Bronchial epithelial cell (primary cell): ENCODE measurements around the gene DLL3. TPM values are rescaled to one million over a fixed set of nuclear protein-coding genes. Genes with fewer than 3 reads are reported as not detected.

Source experiments
- DNase-seq: peaks from one replicate; pipeline ENCODE4 v3.0.0-alpha.2; 2010; ENCODE audit warnings: low read depth
- FAIRE-seq: peaks from 2 replicates; lab custom pipeline; 2011; peaks lifted over from hg19 to GRCh38; lab: Jason Lieb, UNC
- H3K27me3 ChIP-seq: 2 replicates; pipeline ENCODE4 v1.5.1; 2011; ENCODE audit warnings: low read length; ENCODE audit not compliant: control insufficient read depth, insufficient read depth
- H3K36me3 ChIP-seq: 2 replicates; pipeline ENCODE4 v1.5.1; 2011; ENCODE audit warnings: low read length; ENCODE audit not compliant: control insufficient read depth, insufficient read depth
- H3K4me3 ChIP-seq: 2 replicates; pipeline ENCODE4 v1.5.1; 2011; ENCODE audit warnings: mild to moderate bottlenecking, low read depth, low read length, control low read depth
- total RNA-seq: library from RNA; depleted of rRNA; stranded (reverse); fragments of >200 nt; gene quantifications from 2 replicates; pipeline ENCODE4 v1.2.1, GENCODE V29; 2014
- TF ChIP-seq, protein P1 (sequence below): IDR thresholded peaks from 2 replicates; pipeline ENCODE4 v1.5.1; 2011; ENCODE audit warnings: mild to moderate bottlenecking, moderate library complexity, low read length, control low read depth, inconsistent platforms; ENCODE audit not compliant: insufficient read depth, severe bottlenecking

DLL3 gene
- total RNA-seq, 1 donor from 2014 or later: 0.26 TPM

DNA sequence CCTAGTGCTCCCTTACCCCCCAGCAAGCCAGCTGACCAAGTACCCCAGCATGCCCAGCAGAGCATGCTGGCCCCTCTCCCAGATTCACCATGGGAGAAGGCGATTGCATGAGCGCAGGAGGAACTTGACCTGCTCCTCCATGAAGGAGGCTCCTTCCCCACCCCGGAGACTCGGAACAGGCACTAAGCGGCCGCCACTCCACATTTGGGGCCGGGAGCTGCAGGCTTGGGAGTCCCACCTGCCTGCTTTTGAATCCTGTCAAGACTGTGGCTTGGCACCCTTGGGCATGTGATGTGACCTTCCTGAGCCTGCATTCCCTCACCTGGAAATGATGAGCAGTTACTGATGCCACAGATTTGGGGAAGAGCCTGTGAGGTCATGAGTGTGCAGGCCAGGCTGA is 30.8 kb upstream of the DLL3 start:
- Histone ChIP-seq H3K27me3 (no peaks in the 10 kb centered on the region), H3K36me3 (peaks cover 58% of the 10 kb centered on the region), H3K4me3 (no peak overlapping the region)
- DNase-seq (no peak), FAIRE-seq (no peak)
- TF ChIP-seq, protein P1, sequence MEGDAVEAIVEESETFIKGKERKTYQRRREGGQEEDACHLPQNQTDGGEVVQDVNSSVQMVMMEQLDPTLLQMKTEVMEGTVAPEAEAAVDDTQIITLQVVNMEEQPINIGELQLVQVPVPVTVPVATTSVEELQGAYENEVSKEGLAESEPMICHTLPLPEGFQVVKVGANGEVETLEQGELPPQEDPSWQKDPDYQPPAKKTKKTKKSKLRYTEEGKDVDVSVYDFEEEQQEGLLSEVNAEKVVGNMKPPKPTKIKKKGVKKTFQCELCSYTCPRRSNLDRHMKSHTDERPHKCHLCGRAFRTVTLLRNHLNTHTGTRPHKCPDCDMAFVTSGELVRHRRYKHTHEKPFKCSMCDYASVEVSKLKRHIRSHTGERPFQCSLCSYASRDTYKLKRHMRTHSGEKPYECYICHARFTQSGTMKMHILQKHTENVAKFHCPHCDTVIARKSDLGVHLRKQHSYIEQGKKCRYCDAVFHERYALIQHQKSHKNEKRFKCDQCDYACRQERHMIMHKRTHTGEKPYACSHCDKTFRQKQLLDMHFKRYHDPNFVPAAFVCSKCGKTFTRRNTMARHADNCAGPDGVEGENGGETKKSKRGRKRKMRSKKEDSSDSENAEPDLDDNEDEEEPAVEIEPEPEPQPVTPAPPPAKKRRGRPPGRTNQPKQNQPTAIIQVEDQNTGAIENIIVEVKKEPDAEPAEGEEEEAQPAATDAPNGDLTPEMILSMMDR: no peak

DNA sequence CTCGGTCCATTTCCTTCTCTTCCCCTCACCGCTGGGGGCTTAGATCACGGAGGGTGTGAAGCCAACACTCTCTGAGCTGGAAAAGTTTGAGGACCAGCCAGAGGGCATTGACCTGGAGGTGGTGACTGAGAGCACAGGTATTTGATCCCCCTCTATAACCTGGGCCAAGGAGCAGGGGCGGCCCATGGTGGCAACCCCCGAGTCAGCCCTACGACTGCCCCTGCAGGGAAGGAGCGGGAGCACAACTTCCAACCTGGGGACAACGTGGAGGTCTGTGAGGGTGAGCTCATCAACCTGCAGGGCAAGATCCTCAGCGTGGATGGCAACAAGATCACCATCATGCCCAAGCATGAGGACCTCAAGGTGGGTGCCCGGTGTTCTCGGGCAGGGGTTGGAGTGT is 29.7 kb upstream of the DLL3 start:
- Histone ChIP-seq H3K27me3 (no peaks in the 10 kb centered on the region), H3K4me3 (no peak overlapping the region), H3K36me3 (peaks cover 66% of the 10 kb centered on the region)
- DNase-seq: no peak
- FAIRE-seq: no peak
- TF ChIP-seq, protein P1: no peak

DNA sequence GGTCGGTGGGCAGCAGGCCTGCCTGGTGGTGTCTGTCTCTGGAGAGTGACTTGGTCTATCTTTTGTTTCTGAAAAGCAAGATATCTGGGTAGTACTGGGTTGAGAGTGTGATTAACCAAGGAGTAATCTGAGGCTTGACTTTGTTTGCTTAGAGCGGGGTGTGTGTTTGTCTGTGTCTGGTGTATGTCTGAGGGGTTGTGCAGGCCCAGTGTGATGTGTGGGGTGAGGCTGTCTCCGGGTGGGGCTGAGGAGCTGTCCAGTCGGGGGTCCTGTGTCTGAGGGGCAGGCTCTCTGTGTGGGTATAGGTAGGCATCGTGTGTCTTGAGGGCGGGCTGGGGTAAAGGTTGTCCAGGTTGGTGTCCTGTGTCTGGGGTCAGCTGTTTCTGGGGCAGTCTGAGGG is 29.2 kb upstream of the DLL3 start:
- no peak overlapping the region for H3K4me3 ChIP-seq
- TF ChIP-seq, protein P1: no peak
- H3K36me3 ChIP-seq: peaks cover 70% of the 10 kb centered on the region
- H3K27me3 ChIP-seq: no peaks in the 10 kb centered on the region
- DNase-seq (no peak), FAIRE-seq (no peak)

DNA sequence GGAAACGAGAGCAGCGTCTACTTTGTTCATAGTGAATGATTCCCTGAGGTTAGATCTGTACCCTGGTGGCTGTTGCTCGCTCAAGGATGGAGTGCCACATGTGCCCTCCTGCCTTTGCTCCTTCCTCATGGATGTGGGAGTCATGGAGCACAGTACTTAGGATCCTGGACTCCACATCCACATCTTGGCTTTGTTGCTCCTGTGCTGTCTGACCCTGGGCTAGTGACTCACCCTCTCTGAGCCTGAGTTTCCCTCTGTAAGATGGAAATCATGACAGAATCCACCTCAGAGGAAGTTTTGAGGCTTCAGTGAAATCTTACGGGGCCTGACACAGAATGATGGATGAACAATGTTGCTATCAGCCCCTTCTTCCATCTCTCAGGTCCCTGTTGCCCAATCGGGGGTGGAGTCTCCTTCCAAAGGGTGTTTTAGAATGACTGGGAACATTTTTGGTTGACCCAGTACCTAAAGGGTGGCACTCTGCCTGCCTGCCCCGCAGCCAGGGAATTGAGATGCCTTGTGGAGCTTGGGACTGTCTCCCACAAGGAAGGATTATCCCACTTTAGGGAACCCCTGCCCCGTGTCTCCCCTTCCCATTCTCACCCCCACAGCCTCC is 27.9 kb upstream of the DLL3 start:
- TF ChIP-seq, protein P1: no peak
- Histone ChIP-seq H3K36me3 (peaks cover 69% of the 10 kb centered on the region), H3K4me3 (no peak overlapping the region), H3K27me3 (no peaks in the 10 kb centered on the region)
- DNase-seq: no peak
- no peak for FAIRE-seq

DNA sequence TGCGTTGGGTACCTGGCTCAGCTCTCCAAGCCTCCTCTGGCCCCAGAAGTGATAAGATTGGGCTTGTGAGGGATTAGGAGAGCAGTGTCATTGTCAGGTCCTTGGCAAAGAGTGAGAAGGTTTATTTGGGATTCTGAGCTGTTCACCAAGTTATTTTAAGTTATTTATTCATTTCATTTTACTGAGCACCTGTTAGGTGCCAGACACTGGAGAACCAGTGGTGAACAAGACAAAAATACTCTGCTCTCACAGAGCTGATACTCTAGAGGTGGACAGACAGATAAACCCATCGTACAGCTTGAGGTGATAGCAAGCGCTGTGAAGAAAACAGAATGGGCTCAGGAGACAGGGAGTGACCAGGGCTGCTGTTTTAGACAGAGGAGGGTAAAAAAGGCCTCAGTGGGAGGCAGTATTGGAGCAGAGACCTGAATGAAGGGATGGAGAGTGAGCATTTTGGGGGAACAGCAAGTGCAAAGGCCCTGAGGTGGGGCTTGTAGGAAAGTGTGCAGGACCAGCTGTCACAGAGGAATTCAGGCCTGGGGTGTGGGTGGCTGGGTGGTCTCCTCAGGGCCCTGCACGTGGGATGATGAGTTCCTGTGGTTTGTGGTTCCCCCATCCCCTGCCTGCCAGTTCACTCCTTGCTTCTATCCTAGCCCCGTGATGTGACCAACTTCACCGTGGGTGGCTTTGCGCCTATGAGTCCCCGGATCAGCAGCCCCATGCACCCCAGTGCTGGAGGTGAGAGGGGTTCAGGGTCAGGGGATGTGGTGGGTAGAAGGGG is 26.8 kb upstream of the DLL3 start:
- TF ChIP-seq, protein P1: no peak
- DNase-seq (no peak), FAIRE-seq (no peak)
- H3K4me3 ChIP-seq: no peak overlapping the region
- peaks cover 67% of the 10 kb centered on the region for H3K36me3 ChIP-seq
- H3K27me3 ChIP-seq: no peaks in the 10 kb centered on the region
